Renal pelvis (tissue), 4 donors: ENCODE measurements around the gene C15orf61. TPM values are rescaled to one million over a fixed set of nuclear protein-coding genes. Genes with fewer than 3 reads are reported as not detected.

Experiments used
- DNase-seq: peaks from one replicate; pipeline ENCODE4 v3.0.0-alpha.2; 2013
- polyA plus RNA-seq, 3 donors: library from polyadenylated mRNA; unstranded; fragments of 120-200 nt; gene quantifications; one replicate each; pipeline ENCODE4 v1.2.1, GENCODE V29; 2013; ENCODE audit not compliant: insufficient read length in 3 of 3

C15orf61 gene
- polyA plus RNA-seq, 3 donors = 5.2 to 6.1 (median 6.1) TPM

DNA sequence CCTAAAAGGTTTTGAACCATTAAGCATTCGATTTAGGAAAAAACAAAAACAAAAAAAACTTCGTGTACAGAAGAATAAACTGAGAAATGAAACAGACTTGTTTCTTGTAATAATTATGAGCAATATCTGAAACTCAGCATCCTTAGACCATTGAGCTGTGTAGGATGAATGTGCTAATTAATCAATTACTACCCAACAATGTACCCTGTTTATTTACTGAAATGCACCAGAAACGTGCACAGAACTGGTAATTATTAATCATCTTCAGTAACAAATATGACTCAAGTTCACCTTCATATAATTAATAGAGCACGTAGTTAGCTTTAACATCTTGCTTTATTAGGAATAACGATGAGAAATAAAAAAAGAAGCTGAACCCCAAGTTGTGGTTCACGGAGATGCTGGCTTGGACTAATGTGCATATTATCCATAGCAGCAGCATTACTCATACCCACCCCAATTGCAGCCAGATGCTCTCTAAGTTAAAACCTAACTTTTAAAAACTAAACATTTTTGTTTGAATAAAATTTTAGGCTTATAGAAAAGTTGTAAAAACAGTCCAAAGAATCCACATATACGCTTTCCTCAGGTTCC, 10.2 kb upstream of the C15orf61 start:
- no peak for DNase-seq

- DNase-seq = no peak
Observed at GRCh38 chr15:67511606-67512005, 9.3 kb upstream of the C15orf61 start.

GRCh38 chr15:67512140-67512539, 8.8 kb upstream of the C15orf61 start:
- no peak for DNase-seq

GRCh38 chr15:67512933-67513714, 7.8 kb upstream of the C15orf61 start:
- DNase-seq = no peak

- DNase-seq = no peak
Observed at GRCh38 chr15:67515090-67515489, 5.8 kb upstream of the C15orf61 start.

DNA sequence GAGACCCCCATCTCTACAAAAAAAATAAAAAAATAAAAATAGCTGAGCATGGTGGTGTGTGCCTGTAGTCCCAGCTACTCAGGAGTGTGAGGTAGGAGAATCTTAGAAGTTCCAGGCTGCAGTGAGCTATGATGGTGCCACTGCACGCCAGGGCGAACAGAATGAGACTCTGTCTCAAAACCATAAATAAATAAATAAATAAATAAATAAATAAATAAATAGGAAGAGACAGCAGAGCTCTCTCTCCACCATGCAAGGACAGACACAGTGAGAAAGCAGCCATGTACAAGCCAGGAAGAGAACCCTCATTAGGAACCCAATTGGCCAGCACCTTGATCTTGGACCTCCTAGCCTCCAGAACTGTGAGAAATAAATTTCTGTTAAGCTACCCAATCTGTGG, 5.4 kb upstream of the C15orf61 start:
- no peak for DNase-seq

GRCh38 chr15:67520321-67521028, 456 bp upstream of the C15orf61 start:
- DNase-seq = no peak

- no peak for DNase-seq
Observed at GRCh38 chr15:67521783-67522568, 1.0 kb downstream of the C15orf61 start.

DNA sequence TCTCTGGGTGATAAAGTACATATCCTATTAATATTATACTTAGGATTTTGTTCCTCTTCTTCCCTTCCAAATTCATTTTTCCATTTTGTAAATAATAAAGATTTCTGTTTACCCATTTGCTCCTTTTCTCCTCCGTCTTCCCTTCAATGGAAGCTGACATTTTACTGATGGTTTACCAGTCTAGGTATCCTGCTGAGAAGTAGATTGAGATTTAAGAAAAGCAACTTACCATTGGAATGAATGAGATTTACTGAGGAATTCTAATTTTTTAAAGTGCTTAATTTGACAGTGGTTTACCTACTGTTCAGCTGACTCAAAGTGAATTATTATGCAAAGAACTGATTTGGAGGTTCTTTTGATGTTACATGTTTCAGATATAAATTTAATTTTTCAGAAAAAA, 2.4 kb downstream of the C15orf61 start:
- no peak for DNase-seq

DNA sequence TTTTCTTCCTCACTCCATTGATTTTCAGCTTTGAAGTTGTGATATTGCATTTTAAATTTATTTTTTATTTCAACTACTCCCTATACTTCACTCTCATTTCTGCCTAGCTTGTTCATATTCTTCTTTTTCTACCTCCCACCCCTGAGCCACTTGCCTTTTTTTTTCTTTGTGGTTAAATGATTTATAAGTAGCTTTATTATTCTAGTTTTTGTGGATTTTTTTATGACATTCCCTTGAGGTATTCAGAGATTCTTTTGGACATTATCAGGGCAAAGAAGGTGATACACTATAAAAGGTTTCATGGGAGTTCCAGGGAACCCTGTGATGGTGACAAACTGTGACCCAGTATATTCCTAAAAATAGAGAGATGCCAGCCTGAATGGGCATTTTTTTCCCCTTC, 3.3 kb downstream of the C15orf61 start:
- DNase-seq = no peak

GRCh38 chr15:67528513-67528912, 7.6 kb downstream of the C15orf61 start:
- no peak for DNase-seq

GRCh38 chr15:67531379-67531914, 10.5 kb downstream of the C15orf61 start:
- no peak for DNase-seq

- no peak for DNase-seq
Observed at GRCh38 chr15:67533873-67534272, 12.9 kb downstream of the C15orf61 start.

GRCh38 chr15:67534360-67534759, 13.4 kb downstream of the C15orf61 start:
- no peak for DNase-seq

- DNase-seq = no peak
Observed at GRCh38 chr15:67537771-67538170, 16.8 kb downstream of the C15orf61 start.

GRCh38 chr15:67542420-67543347, 21.8 kb downstream of the C15orf61 start, which contains the start of gene MAP2K5:
MAP2K5 (plus strand) TSS chr15:67542703; CDS start chr15:67543336, 633 bp downstream.
- peak; percentile 78 for DNase-seq

DNA sequence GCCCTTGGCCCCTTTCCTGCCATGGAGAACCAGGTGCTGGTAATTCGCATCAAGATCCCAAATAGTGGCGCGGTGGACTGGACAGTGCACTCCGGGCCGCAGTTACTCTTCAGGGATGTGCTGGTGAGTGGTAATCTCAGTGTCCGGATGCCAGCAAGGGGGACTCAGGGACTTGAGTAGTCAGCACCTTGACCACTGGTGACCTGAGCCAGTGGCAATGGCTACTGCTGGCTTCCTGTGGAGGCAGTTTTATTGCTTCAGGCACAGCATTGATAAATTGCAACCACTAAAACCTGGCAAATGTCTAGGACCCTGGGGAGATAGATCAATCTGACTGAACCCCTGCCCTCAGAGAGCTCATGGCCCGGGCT, 22.4 kb downstream of the C15orf61 start:
- DNase-seq = no peak

DNA sequence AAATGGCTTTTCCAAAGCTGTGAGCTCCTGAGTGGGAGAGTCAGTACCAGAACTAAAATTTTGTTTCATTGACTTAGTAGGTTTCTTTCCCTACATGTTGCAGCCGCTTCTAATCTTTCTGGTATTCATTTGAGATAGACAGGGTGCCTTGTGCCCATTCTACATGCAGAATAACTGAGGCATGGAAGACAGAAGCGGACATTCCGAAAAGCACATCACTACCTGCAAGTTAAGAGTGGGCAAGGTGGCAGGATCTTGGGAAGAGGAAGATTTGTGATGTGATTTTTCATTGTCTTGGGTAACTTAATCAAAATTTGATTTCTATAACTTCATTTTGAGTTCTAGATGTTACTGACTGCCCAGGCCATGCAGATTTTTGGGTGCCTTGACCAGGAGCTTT, 23.5 kb downstream of the C15orf61 start:
- DNase-seq = no peak

DNA sequence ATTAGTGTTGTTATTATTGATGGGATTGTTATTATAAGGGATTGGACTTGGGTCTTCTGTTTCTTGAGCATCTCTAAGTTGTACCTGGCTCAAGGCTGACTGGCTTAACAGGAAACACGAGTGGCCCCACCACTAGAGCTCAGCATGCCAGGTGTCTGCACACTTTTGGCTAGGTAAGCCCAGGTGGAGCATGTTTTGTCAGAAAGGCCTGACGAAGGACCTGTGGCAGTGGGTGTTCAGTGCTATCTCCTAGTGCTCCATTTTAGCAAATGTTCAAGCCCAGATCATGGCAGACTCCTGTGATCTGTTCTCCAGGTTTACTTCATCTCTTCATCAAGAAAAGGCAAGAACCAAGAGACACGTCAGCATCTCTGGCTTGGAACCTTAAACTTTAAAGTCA, 24.9 kb downstream of the C15orf61 start:
- no peak for DNase-seq

- no peak for DNase-seq
Observed at GRCh38 chr15:67547064-67547463, 26.1 kb downstream of the C15orf61 start.

- DNase-seq = no peak
Observed at GRCh38 chr15:67547836-67548235, 26.9 kb downstream of the C15orf61 start.
